Heart left ventricle (tissue), 13 donors: ENCODE measurements around the gene MBD3L2B.
"Not testable (repeated sequence)": the region's sequence is repeated elsewhere in the genome, so short reads cannot be mapped to it uniquely, and the experiment has no call there.

Experiments
- POLR2A ChIP-seq, 2 donors: fragments of 450-650 bp; IDR thresholded peaks; one replicate each; pipeline ENCODE4 v1.6.1; 2017; ENCODE audit warnings: antibody characterized with exemption in 2 of 2, mild to moderate bottlenecking in 2 of 2, moderate library complexity in 2 of 2
- TF ChIP-seq, protein P1 (sequence below), 12 donors: fragments of 200-600 bp; sonication (generic) in 4 of 12; IDR thresholded peaks; one replicate each; pipeline versions ENCODE4 v1.5.0 to v1.8.0; 2018 to 2022; ENCODE audit warnings: antibody characterized with exemption in 12 of 12, mild to moderate bottlenecking in 5 of 12
- donor health status: ischemic (EF 13 %, LVEDD 7.1; RV severe dilation, severe dysfunction).
- donor health status: DM: no; HTN: yes; CAD: no.
- donor health status: DM: no; HTN: no; CAD: no.
- donor health status: ischemic (EF 25% LVEDD 6.9; RV normal size, moderate dysfunction).
- donor health status: ischemic (EF 25% LVEDD 5.7; RV mildly dilated, moderate dysfunction).
- donor health status: ischemic (EF 35%, LVEDD 5.7; RV mildly dilated, moderate dysfunction).
- donor health status: nonischemic (EF 11% LVEDD 7.7; RV severe dilation, severe dysfunction).
- donor health status: DM: yes; HTN: yes; CAD: no.
- donor health status: PGD.
- donor health status: ischemic (EF 29% LVEDD 5.4; RV normal size, mild dysfunction).
- donor health status: nonischemic (EF 23%, LVEDD 6.1; RV moderate dilation, normal function).

DNA sequence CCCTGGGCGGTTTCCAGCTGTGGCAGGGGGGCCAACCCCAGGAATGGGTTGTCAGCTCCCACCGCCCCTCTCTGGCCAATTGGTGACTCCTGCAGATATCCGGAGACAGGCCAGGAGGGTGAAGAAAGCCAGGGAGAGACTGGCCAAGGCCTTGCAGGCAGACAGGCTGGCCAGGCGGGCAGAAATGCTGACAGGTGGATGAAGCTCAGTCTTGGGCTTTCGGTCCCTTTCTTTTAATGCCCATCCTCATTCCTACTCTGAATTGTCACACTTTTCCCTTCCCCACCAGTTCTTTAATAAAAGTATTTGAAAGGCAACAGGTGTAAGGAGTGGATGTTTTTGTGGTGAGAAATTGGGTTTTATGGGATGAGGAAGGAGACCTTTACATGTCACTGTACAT lies 30.2 kb upstream of the MBD3L2B start:
- TF ChIP-seq, protein P1, sequence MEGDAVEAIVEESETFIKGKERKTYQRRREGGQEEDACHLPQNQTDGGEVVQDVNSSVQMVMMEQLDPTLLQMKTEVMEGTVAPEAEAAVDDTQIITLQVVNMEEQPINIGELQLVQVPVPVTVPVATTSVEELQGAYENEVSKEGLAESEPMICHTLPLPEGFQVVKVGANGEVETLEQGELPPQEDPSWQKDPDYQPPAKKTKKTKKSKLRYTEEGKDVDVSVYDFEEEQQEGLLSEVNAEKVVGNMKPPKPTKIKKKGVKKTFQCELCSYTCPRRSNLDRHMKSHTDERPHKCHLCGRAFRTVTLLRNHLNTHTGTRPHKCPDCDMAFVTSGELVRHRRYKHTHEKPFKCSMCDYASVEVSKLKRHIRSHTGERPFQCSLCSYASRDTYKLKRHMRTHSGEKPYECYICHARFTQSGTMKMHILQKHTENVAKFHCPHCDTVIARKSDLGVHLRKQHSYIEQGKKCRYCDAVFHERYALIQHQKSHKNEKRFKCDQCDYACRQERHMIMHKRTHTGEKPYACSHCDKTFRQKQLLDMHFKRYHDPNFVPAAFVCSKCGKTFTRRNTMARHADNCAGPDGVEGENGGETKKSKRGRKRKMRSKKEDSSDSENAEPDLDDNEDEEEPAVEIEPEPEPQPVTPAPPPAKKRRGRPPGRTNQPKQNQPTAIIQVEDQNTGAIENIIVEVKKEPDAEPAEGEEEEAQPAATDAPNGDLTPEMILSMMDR (IDR thresholded peaks at IDR 0.05) = not testable (repeated sequence)
- not testable (repeated sequence) for TF ChIP-seq POLR2A (IDR thresholded peaks at IDR 0.05)
